Measurements from ENCODE around the gene PARD3B. TPM values are rescaled to one million over a fixed set of nuclear protein-coding genes. Genes with fewer than 3 reads are reported as not detected.

The PARD3B gene
- total and polyA plus RNA-seq, 2 donors from 2014 or later, result 5.3 to 29.6 TPM

DNA sequence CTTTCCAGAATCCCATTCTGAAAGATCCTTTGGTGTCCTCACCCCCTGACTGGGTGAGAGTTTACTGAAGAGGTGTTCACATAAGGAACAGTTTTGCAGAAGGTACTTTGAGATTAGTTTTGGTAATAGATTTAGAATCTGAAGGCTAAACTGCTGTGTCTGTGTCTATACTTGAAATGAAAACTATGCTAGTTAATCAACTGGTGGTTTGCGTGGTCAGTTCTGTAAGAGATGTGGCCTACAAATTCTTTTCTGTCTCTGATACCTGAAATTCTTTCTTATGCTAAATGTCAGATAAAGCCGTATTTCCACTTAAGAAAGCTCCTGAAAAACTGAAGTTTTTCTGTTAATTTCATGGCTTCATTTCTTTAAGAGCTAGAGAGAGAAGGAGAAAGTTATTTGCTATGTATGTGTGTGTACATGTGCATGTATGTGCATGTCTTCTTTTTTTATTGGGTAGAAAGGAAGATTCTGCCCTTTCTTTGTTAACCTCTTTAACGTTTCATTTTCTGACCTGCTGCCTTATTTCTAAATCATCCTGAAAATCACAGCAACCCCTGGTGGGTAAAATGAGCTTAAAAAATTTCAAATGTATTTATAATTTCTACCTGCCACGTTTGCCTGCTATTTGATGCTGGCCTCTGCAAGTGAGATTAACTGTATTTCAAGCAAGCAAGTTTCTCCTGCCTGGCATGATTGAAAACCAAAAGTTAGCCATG lies 585.0 kb downstream of the PARD3B start:
- TF ChIP-seq, protein P1, sequence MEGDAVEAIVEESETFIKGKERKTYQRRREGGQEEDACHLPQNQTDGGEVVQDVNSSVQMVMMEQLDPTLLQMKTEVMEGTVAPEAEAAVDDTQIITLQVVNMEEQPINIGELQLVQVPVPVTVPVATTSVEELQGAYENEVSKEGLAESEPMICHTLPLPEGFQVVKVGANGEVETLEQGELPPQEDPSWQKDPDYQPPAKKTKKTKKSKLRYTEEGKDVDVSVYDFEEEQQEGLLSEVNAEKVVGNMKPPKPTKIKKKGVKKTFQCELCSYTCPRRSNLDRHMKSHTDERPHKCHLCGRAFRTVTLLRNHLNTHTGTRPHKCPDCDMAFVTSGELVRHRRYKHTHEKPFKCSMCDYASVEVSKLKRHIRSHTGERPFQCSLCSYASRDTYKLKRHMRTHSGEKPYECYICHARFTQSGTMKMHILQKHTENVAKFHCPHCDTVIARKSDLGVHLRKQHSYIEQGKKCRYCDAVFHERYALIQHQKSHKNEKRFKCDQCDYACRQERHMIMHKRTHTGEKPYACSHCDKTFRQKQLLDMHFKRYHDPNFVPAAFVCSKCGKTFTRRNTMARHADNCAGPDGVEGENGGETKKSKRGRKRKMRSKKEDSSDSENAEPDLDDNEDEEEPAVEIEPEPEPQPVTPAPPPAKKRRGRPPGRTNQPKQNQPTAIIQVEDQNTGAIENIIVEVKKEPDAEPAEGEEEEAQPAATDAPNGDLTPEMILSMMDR (IDR thresholded peaks at IDR 0.05; ENCODE audit: borderline replicate concordance, extremely low read depth, insufficient read depth), result no peak
- Histone ChIP-seq H3K36me3 (ENCODE audit: control insufficient read depth in 2 of 3, insufficient read depth in 3 of 3, low read length in 3 of 3) (peaks cover 0 to 3% (median 0%) of the 10 kb centered on the region in 3 donors), H3K27ac (ENCODE audit: low read depth in 2 of 2, low read length in 2 of 2) (no peak overlapping the region), H3K4me1 (ENCODE audit: control insufficient read depth in 2 of 3, insufficient read depth in 2 of 3, low read depth in 1 of 3, low read length in 3 of 3) (no peaks in the 10 kb centered on the region), H3K9me3 (ENCODE audit: control insufficient read depth in 2 of 3, insufficient read depth in 1 of 3, low read length in 3 of 3) (no peaks in the 10 kb centered on the region), H3K4me3 (ENCODE audit: low read length in 3 of 3) (no peak overlapping the region), H3K9ac (ENCODE audit: low read length in 3 of 3) (no peak overlapping the region), H3K27me3 (ENCODE audit: control insufficient read depth, insufficient read depth, low read length) (no peaks in the 10 kb centered on the region)
- FAIRE-seq (no peak), DNase-seq (no peak)
- intact Hi-C loops (cut with DNase I), result no loop called here

DNA sequence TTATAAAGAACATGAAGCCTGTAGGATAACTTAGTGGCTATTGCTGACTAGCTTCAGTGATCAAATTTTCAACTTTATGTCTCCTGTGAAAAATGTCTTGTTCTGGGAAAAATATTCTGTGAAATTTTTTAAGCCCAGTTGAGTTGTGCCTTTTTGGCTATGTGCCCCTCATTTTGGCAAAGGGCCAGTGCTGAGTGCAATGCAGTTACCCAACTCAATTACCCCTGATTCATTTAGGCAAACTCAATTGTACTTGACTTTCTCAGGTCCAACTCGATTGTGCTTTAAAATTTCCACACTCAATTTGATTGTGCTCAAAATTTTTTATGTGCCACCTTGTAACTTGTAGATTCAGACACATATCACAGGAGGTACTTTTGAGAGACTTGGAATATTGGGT lies 588.3 kb downstream of the PARD3B start:
- Histone ChIP-seq H3K9ac (ENCODE audit: low read length in 3 of 3) (no peak overlapping the region), H3K36me3 (ENCODE audit: control insufficient read depth in 2 of 3, insufficient read depth in 3 of 3, low read length in 3 of 3) (no peaks in the 10 kb centered on the region), H3K27ac (ENCODE audit: low read depth in 2 of 2, low read length in 2 of 2) (no peak overlapping the region), H3K9me3 (ENCODE audit: control insufficient read depth in 2 of 3, insufficient read depth in 1 of 3, low read length in 3 of 3) (no peaks in the 10 kb centered on the region), H3K27me3 (ENCODE audit: control insufficient read depth, insufficient read depth, low read length) (no peaks in the 10 kb centered on the region), H3K4me3 (ENCODE audit: low read length in 3 of 3) (no peak overlapping the region), H3K4me1 (ENCODE audit: control insufficient read depth in 2 of 3, insufficient read depth in 2 of 3, low read depth in 1 of 3, low read length in 3 of 3) (no peaks in the 10 kb centered on the region)
- FAIRE-seq (no peak), DNase-seq (no peak)
- intact Hi-C loops (cut with DNase I), result no loop called here
- TF ChIP-seq, protein P1 (IDR thresholded peaks at IDR 0.05; ENCODE audit: borderline replicate concordance, extremely low read depth, insufficient read depth), result no peak

DNA sequence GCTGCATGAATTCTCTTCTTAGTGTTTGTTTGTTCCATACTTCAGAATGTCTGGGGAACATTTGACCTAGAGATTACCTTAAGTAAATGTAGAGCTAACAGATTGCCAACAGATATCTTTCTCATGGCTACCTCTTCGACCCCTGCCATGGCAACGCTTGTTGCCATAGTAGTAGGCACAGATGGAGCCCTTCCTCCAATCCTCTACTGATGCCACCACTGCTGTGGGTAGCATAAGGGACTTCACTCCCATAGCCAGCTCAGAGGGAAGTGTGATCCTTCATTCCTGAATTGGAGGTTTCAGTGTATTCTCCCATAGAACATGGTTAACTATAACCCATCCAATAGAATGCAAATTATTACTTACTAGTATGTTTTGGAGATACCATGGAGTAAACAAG lies 593.5 kb downstream of the PARD3B start:
- FAIRE-seq (no peak), DNase-seq (no peak)
- Histone ChIP-seq H3K4me1 (ENCODE audit: control insufficient read depth in 2 of 3, insufficient read depth in 2 of 3, low read depth in 1 of 3, low read length in 3 of 3) (no peaks in the 10 kb centered on the region), H3K27me3 (ENCODE audit: control insufficient read depth, insufficient read depth, low read length) (no peaks in the 10 kb centered on the region), H3K9ac (ENCODE audit: low read length in 3 of 3) (no peak overlapping the region), H3K9me3 (ENCODE audit: control insufficient read depth in 2 of 3, insufficient read depth in 1 of 3, low read length in 3 of 3) (no peaks in the 10 kb centered on the region), H3K27ac (ENCODE audit: low read depth in 2 of 2, low read length in 2 of 2) (no peak overlapping the region), H3K4me3 (ENCODE audit: low read length in 3 of 3) (no peak overlapping the region), H3K36me3 (ENCODE audit: control insufficient read depth in 2 of 3, insufficient read depth in 3 of 3, low read length in 3 of 3) (no peaks in the 10 kb centered on the region)
- TF ChIP-seq, protein P1 (IDR thresholded peaks at IDR 0.05; ENCODE audit: borderline replicate concordance, extremely low read depth, insufficient read depth), result no peak
- intact Hi-C loops (cut with DNase I), result no loop called here
